ENCODE measurements around the gene CD1E. TPM values are rescaled to one million over a fixed set of nuclear protein-coding genes. Genes with fewer than 3 reads are reported as not detected.

The CD1E gene
- total and polyA plus RNA-seq, 2 of the 8 experiments (the other 6 are each of a cell fraction or from before 2014, with no cell fraction given): not detected

- CTCF ChIA-PET (ENCODE audit: partially characterized antibody): interaction anchor here (0.6 to 1.9 kb wide), 3 partner anchors 9 to 166 kb away, joined by 3 to 4 read pairs (median 4); no protein-coding TSS in a partner anchor
- H3K36me3 ChIP-seq (ENCODE audit: control insufficient read depth in 2 of 4, insufficient read depth in 4 of 4, low read length in 3 of 4): no peaks in the 10 kb centered on the region
Observed at GRCh38 chr1:158357441-158357840, 3.7 kb downstream of the CD1E start.

More at GRCh38 chr1:158357441-158357840, 3.7 kb downstream of the CD1E start:
- no peak overlapping the region for H2BK15ac ChIP-seq (ENCODE audit: low read length)
- no peak overlapping the region for H3K9ac ChIP-seq (replicated peaks in 1 of 4; ENCODE audit: extremely low read depth in 1 of 4, low read depth in 3 of 4, low read length in 3 of 4)
- H3K4ac ChIP-seq (replicated peaks; ENCODE audit: insufficient read length, low read depth, low read length): no peak overlapping the region
- H4K20me1 ChIP-seq (replicated peaks in 1 of 2; ENCODE audit: control insufficient read depth in 1 of 2, insufficient read depth in 2 of 2, low read length in 2 of 2): no peaks in the 10 kb centered on the region
- H3K79me1 ChIP-seq (ENCODE audit: low read depth, low read length): no peaks in the 10 kb centered on the region
- H2BK120ac ChIP-seq (replicated peaks; ENCODE audit: low read depth, low read length): no peak overlapping the region
- H3K27ac ChIP-seq (ENCODE audit: low read depth, low read length): no peak overlapping the region
- H4K5ac ChIP-seq (ENCODE audit: insufficient read length, low read depth, low read length): no peak overlapping the region
- FAIRE-seq: no peak
- H3K18ac ChIP-seq (ENCODE audit: extremely low read depth, low read length): no peak overlapping the region
- no peaks in the 10 kb centered on the region for H3K79me2 ChIP-seq (ENCODE audit: control insufficient read depth in 1 of 2, insufficient read depth in 2 of 2, low read length in 2 of 2)
- no peaks in the 10 kb centered on the region for H3K23me2 ChIP-seq (ENCODE audit: low read depth, low read length)
- H2BK12ac ChIP-seq (ENCODE audit: low read depth, low read length): no peak overlapping the region
- WGBS, 2 experiments (ENCODE audit: extremely low coverage in 1 of 2, insufficient coverage in 1 of 2, insufficient read length in 1 of 2, insufficient replicate concordance in 2 of 2, low coverage in 1 of 2, low lambda C conversion rate in 2 of 2, missing lambda C conversion rate in 1 of 2): 92% methylated on average over 1 of the region's 1 CpG; no CpG with 5 or more reads in 1 of the 2 experiments
- H3K4me1 ChIP-seq (replicated peaks in 1 of 4; ENCODE audit: control insufficient read depth in 3 of 4, insufficient read depth in 4 of 4, low read length in 3 of 4): no peaks in the 10 kb centered on the region
- H3K9me3 ChIP-seq (ENCODE audit: insufficient read depth in 2 of 2, low read depth in 1 of 2, low read length in 1 of 2): no peaks in the 10 kb centered on the region
- no peaks in the 10 kb centered on the region for H3K27me3 ChIP-seq (replicated peaks in 1 of 4; ENCODE audit: control insufficient read depth in 3 of 4, extremely low read depth in 1 of 4, insufficient read depth in 3 of 4, low read length in 3 of 4)
- H3K4me2 ChIP-seq (ENCODE audit: insufficient read depth in 1 of 2, low read depth in 2 of 2, low read length in 2 of 2): no peak overlapping the region
- TF ChIP-seq CBX5 (IDR thresholded peaks at IDR 0.05; ENCODE audit: low read depth, low read length): no peak
- H2AK5ac ChIP-seq (ENCODE audit: low read depth, low read length): no peak overlapping the region
- H2AFZ ChIP-seq (ENCODE audit: low read length): no peak overlapping the region
- no peak overlapping the region for H4K8ac ChIP-seq (ENCODE audit: extremely low read depth, insufficient read depth, low read length)
- no peak overlapping the region for H3K4me3 ChIP-seq (ENCODE audit: extremely low read depth in 1 of 4, insufficient read depth in 2 of 4, low read depth in 3 of 4, low read length in 4 of 4)
- H3K14ac ChIP-seq (ENCODE audit: insufficient read length): no peak overlapping the region
- no peak for DNase-seq (ENCODE audit: low read depth in 1 of 2, low spot score in 2 of 2)
- H2BK5ac ChIP-seq (ENCODE audit: low read depth, low read length): no peak overlapping the region
- POLR2A ChIA-PET (ENCODE audit: partially characterized antibody): no interaction called here
- no peak overlapping the region for H2BK20ac ChIP-seq (ENCODE audit: low read length)
- no peak overlapping the region for H3K56ac ChIP-seq (replicated peaks; ENCODE audit: insufficient read length, low read depth, low read length)
- H3K23ac ChIP-seq (ENCODE audit: insufficient read length): no peak overlapping the region
- H4K91ac ChIP-seq (replicated peaks; ENCODE audit: insufficient read length, low read length): no peak overlapping the region

Data from H1 (cell line).